Measurements from ENCODE around the gene WASHC1.
"Not testable (repeated sequence)": the region's sequence is repeated elsewhere in the genome, so short reads cannot be mapped to it uniquely, and the experiment has no call there.

WASHC1 gene

GRCh38 chr9:29356-29755, at the start of gene WASHC1:
WASHC1 (minus strand) TSS chr9:29456; CDS start chr9:24999, 4,457 bp downstream.
- DNase-seq (ENCODE audit: low read depth), result not testable (repeated sequence)

GRCh38 chr9:78333-78732, 49.1 kb upstream of the WASHC1 start:
- peak; percentile 30 for DNase-seq (ENCODE audit: low read depth)

- DNase-seq (ENCODE audit: low read depth), result not testable (repeated sequence)
Measured at GRCh38 chr9:76389-76788, 47.1 kb upstream of the WASHC1 start.

- DNase-seq (ENCODE audit: low read depth), result not testable (repeated sequence)
Measured at GRCh38 chr9:73900-74525, 44.8 kb upstream of the WASHC1 start.

- peak; percentile 38 for DNase-seq (ENCODE audit: low read depth)
Measured at GRCh38 chr9:73076-73899, 44.0 kb upstream of the WASHC1 start.

GRCh38 chr9:63031-63629, 33.9 kb upstream of the WASHC1 start:
- not testable (repeated sequence) for DNase-seq (ENCODE audit: low read depth)

- not testable (repeated sequence) for DNase-seq (ENCODE audit: low read depth)
Measured at GRCh38 chr9:52678-53077, 23.4 kb upstream of the WASHC1 start.

GRCh38 chr9:48190-48842, 19.1 kb upstream of the WASHC1 start:
- not testable (repeated sequence) for DNase-seq (ENCODE audit: low read depth)

GRCh38 chr9:46639-47271, 17.5 kb upstream of the WASHC1 start:
- DNase-seq (ENCODE audit: low read depth), result not testable (repeated sequence)

GRCh38 chr9:46164-46563, 16.9 kb upstream of the WASHC1 start:
- not testable (repeated sequence) for DNase-seq (ENCODE audit: low read depth)

GRCh38 chr9:45180-45878, 16.1 kb upstream of the WASHC1 start:
- not testable (repeated sequence) for DNase-seq (ENCODE audit: low read depth)

- peak; percentile 62 for DNase-seq (ENCODE audit: low read depth)
Measured at GRCh38 chr9:44416-44815, 15.2 kb upstream of the WASHC1 start.

- not testable (repeated sequence) for DNase-seq (ENCODE audit: low read depth)
Measured at GRCh38 chr9:43636-44035, 14.4 kb upstream of the WASHC1 start.

- not testable (repeated sequence) for DNase-seq (ENCODE audit: low read depth)
Measured at GRCh38 chr9:43116-43515, 13.9 kb upstream of the WASHC1 start.

GRCh38 chr9:41819-42218, 12.6 kb upstream of the WASHC1 start:
- DNase-seq (ENCODE audit: low read depth), result not testable (repeated sequence)

GRCh38 chr9:41261-41676, 12.0 kb upstream of the WASHC1 start:
- not testable (repeated sequence) for DNase-seq (ENCODE audit: low read depth)

GRCh38 chr9:32308-32707, 3.1 kb upstream of the WASHC1 start:
- DNase-seq (ENCODE audit: low read depth), result not testable (repeated sequence)

GRCh38 chr9:28775-29174, 481 bp downstream of the WASHC1 start:
- not testable (repeated sequence) for DNase-seq (ENCODE audit: low read depth)

- DNase-seq (ENCODE audit: low read depth), result not testable (repeated sequence)
Measured at GRCh38 chr9:21621-22020, 7.6 kb downstream of the WASHC1 start.

- not testable (repeated sequence) for DNase-seq (ENCODE audit: low read depth)
Measured at GRCh38 chr9:16875-17274, 12.4 kb downstream of the WASHC1 start.
